ENCODE data around the gene KCNIP4.

KCNIP4 gene

DNA sequence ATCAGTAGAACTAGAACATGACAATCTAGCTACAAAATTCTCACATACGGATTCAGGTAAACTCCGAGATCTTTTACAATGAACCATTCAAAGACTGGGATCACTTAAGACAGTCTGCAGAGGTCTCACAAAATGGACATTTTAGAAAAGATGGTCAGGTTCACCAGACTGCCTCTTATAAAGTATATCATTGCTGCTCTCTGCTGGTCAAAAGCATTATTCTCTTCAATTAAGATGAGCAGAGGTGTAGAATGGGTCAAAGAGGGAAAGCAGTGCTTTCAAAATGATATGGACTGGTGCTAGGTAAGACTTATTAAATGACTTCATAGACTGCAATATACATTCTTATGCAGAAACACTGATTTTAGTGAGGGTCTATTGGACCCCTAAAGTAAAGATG lies 813.6 kb downstream of the KCNIP4 start:
- TF ChIP-seq CTCF (IDR thresholded peaks at IDR 0.05), result no peak
- Histone ChIP-seq H3K36me3 (no peaks in the 10 kb centered on the region), H3K4me1 (ENCODE audit: control insufficient read depth in 1 of 2, insufficient read depth in 1 of 2, low read depth in 1 of 2, low read length in 1 of 2) (no peaks in the 10 kb centered on the region), H3K9me3 (no peaks in the 10 kb centered on the region), H3K27me3 (no peaks in the 10 kb centered on the region), H3K4me3 (ENCODE audit: low read depth in 1 of 2, low read length in 1 of 2) (no peak overlapping the region), H3K27ac (no peak overlapping the region)

GRCh38 chr4:21130606-21131005 lies 818.0 kb downstream of the KCNIP4 start:
- H3K27ac ChIP-seq, result no peak overlapping the region
- H3K4me1 ChIP-seq (ENCODE audit: control insufficient read depth in 1 of 2, insufficient read depth in 1 of 2, low read depth in 1 of 2, low read length in 1 of 2), result no peaks in the 10 kb centered on the region
- no peak for TF ChIP-seq CTCF (IDR thresholded peaks at IDR 0.05)
- H3K36me3 ChIP-seq, result no peaks in the 10 kb centered on the region
- no peaks in the 10 kb centered on the region for H3K27me3 ChIP-seq
- H3K4me3 ChIP-seq (ENCODE audit: low read depth in 1 of 2, low read length in 1 of 2), result no peak overlapping the region
- no peaks in the 10 kb centered on the region for H3K9me3 ChIP-seq

- Histone ChIP-seq H3K27me3 (no peaks in the 10 kb centered on the region), H3K4me3 (ENCODE audit: low read depth in 1 of 2, low read length in 1 of 2) (no peak overlapping the region), H3K4me1 (ENCODE audit: control insufficient read depth in 1 of 2, insufficient read depth in 1 of 2, low read depth in 1 of 2, low read length in 1 of 2) (no peaks in the 10 kb centered on the region), H3K9me3 (no peaks in the 10 kb centered on the region), H3K27ac (no peak overlapping the region), H3K36me3 (no peaks in the 10 kb centered on the region)
- no peak for TF ChIP-seq CTCF (IDR thresholded peaks at IDR 0.05)
These were observed 822.5 kb downstream of the KCNIP4 start for GRCh38 chr4:21126014-21126512.

- H3K36me3 ChIP-seq, result no peaks in the 10 kb centered on the region
- no peaks in the 10 kb centered on the region for H3K27me3 ChIP-seq
- H3K9me3 ChIP-seq, result no peaks in the 10 kb centered on the region
- TF ChIP-seq CTCF (IDR thresholded peaks at IDR 0.05), result no peak
- no peaks in the 10 kb centered on the region for H3K4me1 ChIP-seq (ENCODE audit: control insufficient read depth in 1 of 2, insufficient read depth in 1 of 2, low read depth in 1 of 2, low read length in 1 of 2)
- no peak overlapping the region for H3K4me3 ChIP-seq (ENCODE audit: low read depth in 1 of 2, low read length in 1 of 2)
- H3K27ac ChIP-seq, result no peak overlapping the region
These were observed 830.3 kb downstream of the KCNIP4 start for GRCh38 chr4:21118301-21118700.

GRCh38 chr4:21117541-21118180 lies 830.9 kb downstream of the KCNIP4 start:
- H3K36me3 ChIP-seq, result no peaks in the 10 kb centered on the region
- H3K4me3 ChIP-seq (ENCODE audit: low read depth in 1 of 2, low read length in 1 of 2), result no peak overlapping the region
- no peaks in the 10 kb centered on the region for H3K27me3 ChIP-seq
- H3K9me3 ChIP-seq, result no peaks in the 10 kb centered on the region
- no peak for TF ChIP-seq CTCF (IDR thresholded peaks at IDR 0.05)
- H3K27ac ChIP-seq, result no peak overlapping the region
- no peaks in the 10 kb centered on the region for H3K4me1 ChIP-seq (ENCODE audit: control insufficient read depth in 1 of 2, insufficient read depth in 1 of 2, low read depth in 1 of 2, low read length in 1 of 2)

All from neutrophil (primary cell).